ENCODE results near the gene FRG2C.
"Not testable (repeated sequence)": the region's sequence is repeated elsewhere in the genome, so short reads cannot be mapped to it uniquely, and the experiment has no call there.

The FRG2C gene

DNA sequence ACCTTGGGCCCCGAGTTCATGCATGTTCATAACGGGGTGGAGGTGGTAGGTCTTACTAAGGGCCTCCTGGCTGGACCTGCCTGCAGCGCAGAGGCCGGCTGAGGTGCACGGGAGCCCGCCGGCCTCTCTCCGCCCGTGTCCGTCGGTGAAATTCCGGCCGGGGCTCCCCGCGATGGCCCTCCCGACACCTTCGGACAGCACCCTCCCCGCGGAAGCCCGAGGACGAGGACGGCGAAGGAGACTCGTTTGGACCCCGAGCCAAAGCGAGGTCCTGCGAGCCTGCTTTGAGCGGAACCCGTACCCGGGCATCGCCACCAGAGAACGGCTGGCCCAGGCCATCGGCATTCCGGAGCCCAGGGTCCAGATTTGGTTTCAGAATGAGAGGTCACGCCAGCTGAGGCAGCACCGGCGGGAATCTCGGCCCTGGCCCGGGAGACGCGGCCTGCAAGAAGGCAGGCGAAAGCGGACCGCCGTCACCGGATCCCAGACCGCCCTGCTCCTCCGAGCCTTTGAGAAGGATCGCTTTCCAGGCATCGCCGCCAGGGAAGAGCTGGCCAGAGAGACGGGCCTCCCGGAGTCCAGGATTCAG, 4.7 kb downstream of the FRG2C start:
- not testable (repeated sequence) for DNase-seq (ENCODE audit: low read depth, low spot score); H3K27ac ChIP-seq

DNA sequence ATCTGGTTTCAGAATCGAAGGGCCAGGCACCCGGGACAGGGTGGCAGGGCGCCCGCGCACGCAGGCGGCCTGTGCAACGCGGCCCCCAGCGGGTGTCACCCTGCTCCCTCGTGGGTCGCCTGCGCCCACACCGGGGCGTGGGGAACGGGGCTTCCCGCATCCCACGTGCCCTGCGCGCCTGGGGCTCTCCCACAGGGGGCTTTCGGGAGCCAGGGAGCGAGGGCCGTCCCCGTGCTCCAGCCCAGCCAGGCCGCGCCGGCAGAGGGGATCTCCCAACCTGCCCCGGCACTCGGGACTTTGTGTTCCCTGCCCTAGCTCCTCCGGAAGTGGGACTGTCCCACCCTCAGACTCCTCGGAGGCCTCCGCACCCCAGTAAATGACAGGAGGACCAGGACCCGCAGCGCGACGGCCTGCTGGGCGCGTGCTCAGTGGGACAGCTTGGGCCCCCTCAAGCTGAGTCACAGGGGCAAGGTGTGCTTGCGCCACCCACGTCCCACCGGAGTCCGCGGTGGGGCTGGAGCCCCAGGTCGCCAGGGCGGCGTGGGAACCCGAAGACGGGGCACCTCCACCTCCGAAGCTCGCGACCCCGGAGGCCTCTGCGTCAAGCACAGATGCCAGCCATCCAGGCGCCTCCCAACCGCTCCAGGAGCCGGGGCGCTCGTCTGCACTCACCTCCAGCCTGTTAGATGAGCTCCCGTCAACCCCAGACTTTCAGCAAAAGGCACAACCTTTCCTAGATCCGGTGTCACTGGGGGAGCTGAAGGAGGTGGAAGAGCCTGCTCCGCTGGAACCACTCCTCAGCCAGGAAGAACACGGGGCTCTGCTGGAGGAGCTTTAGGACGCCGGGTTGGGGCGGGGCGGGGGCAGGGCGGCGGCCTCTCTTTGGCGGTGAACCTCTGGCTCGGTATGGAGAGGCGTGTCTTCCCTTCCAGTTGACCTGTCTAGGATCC, 5.5 kb downstream of the FRG2C start:
- DNase-seq (ENCODE audit: low read depth, low spot score); H3K27ac ChIP-seq: not testable (repeated sequence)

- DNase-seq (ENCODE audit: low read depth, low spot score): not testable (repeated sequence)
Observed at GRCh38 chr3:75670298-75671286, 6.5 kb downstream of the FRG2C start.

GRCh38 chr3:75671287-75672139, 7.4 kb downstream of the FRG2C start:
- not testable (repeated sequence) for DNase-seq (ENCODE audit: low read depth, low spot score)
- H3K27ac ChIP-seq: peak overlapping the region; percentile 65

More at GRCh38 chr3:75670298-75671286, 6.5 kb downstream of the FRG2C start:
- H3K27ac ChIP-seq: not testable (repeated sequence)

DNA sequence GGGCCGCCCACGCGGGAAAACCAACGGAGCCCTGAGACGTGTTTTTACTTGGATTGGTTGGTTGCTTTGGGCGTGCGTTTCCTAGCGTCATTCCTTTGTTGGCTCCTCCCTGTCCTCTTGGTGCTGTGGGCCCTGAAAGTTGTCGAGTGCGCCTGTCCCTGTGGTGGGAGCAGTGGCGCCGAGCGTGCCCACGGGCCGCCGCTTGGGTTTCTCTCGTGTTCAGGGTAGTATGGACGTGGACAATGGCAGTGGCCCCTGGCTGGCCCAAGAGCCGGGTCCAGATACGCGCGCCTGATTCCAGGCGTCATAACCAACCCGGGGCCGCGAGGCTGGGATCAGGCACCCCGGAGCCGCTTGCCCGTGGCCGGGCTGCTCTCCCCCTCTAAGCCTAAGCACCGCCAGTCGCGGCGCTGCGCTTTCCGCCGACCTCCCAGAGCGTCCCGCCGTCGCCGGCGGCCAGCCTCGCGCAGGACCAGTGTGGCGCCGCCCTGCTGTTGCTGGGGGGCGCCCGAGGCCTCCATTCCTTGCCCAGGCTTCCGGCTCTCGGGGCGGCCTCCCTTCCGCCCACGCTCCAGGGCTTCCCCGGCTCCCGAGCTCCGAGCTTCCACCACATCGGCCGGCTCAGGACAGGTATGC, 8.1 kb downstream of the FRG2C start:
- not testable (repeated sequence) for DNase-seq (ENCODE audit: low read depth, low spot score)
- peak overlapping the region; percentile 65 for H3K27ac ChIP-seq

DNA sequence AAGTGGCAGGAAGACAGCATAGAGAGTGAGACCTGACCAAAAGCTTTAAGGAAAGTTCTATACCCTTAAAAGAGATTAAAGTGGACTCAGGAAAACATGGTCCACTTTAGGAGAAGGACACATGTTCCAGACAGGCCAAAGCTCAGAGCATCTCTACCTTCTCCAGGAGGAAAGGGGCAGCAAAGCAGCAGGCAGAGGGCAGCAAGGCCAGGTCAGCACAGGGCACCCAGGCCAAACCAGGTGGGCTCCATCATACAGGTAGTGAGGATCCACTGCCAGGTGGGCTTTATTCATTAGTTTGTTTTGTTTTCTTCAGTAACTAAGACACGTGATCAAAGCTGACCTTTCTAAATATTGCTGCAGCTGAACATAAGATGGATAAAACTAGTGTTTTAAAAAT, 19.8 kb downstream of the FRG2C start:
- DNase-seq (ENCODE audit: low read depth, low spot score); H3K27ac ChIP-seq: not testable (repeated sequence)

- DNase-seq (ENCODE audit: low read depth, low spot score): no peak
- H3K27ac ChIP-seq: no peak overlapping the region
Observed at GRCh38 chr3:75687323-75687722, 23.2 kb downstream of the FRG2C start.

DNA sequence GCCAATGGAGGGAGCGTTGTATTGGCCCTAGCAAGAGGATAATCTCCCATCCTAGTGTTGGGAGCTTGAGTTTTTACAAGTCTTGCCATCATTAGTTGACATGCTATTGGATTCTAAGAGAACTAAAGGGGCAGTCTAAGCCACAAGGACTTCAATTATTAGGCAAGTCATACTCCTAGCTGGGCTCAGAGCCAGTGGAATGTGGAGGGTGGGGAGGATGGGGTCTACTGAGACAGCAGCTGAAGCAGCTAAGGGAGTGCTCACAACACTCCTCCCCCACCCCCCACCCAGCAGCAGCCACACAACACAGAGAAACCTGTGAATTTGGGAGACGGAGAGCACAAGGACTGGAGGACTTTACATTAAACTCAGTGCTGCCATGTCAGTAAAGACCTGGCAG, 27.9 kb downstream of the FRG2C start:
- no peak for DNase-seq (ENCODE audit: low read depth, low spot score)
- H3K27ac ChIP-seq: no peak overlapping the region

Measured in epithelial cell of prostate (primary cell).